ENCODE data around the gene MGAT5B.
"Not testable (repeated sequence)": the region's sequence is repeated elsewhere in the genome, so short reads cannot be mapped to it uniquely, and the experiment has no call there.

MGAT5B gene

DNA sequence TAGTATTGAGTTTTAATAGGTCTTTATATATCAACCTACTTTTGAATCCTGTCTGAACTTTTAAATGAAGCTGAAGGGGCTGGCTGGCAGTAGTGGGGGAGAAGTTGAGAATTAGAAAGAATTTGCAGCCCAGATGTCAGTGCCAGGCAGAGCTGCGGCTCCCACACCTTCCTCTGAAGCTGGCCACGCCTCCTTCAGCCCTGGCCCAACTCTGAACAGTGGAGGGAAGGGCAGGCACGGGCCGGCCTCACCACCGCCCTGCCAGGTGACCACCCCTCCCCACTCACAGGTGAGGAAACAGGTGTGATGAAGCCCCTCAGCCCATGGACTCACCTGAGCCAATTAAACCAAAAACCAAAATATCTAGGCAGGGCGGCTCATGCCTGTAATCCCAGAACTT lies 87.0 kb downstream of the MGAT5B start:
- DNase-seq = no peak

DNA sequence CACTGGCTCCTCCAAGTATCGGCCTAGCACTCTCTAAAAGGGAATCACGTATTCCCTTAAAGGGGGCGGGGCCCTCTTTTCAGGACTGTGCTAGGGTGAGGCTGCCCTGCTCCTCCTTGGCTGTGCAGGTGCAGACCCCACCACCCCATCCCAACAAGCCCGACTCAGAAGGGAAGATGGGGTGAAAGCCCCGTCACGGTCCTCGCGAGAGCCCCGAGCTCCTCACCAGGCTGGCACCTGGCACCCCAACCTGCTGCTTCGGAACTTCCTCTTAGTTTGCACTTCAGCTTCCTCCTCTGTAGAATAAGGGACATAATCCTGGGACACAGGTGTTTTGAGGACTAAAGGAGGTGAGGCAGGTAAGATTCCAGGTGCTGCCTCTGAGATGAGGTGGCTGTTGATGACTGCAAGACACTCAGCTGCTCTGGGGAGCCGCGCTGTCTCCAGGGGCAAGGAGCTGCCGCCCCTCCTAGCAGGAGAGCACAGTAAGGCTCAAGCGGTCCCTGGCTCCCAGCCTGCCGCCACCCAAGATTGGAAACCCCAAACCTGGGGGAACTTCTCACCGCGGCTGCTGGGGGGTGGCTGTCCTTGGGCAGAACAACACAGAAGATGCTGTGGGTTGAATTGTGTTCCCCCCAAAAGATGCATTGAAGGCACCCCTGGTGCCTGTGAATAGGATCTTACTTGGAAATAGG lies 88.8 kb downstream of the MGAT5B start:
- DNase-seq = no peak

- no peak for DNase-seq
These were observed 89.7 kb downstream of the MGAT5B start for GRCh38 chr17:76957678-76958464.

GRCh38 chr17:76958974-76959373 lies 90.8 kb downstream of the MGAT5B start:
- no peak for DNase-seq

GRCh38 chr17:76961869-76962268 lies 93.7 kb downstream of the MGAT5B start:
- no peak for DNase-seq

DNA sequence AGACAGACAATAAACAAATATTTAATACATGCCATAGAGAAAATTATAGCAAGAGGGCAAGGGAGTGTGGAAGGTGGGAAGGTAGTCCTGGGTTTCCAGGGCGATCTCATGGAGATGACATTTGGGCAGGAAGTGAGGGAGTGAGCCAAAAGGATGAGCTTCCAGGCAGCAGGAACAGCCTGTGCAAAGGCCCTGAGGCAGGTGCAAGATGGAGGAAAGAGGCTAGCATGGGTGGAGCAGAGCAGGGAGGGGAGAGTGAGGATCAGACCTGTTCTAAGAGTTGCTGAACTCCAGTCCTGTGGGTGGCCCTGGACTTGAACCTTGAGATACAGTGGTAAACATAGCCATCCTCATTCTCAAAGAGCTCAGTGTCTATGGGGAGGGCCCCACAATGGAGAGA lies 94.7 kb downstream of the MGAT5B start:
- no peak for DNase-seq

- no peak for DNase-seq
These were observed 97.8 kb downstream of the MGAT5B start for GRCh38 chr17:76966016-76966415.

- DNase-seq = no peak
These were observed 98.4 kb downstream of the MGAT5B start for GRCh38 chr17:76966486-76967181.

DNA sequence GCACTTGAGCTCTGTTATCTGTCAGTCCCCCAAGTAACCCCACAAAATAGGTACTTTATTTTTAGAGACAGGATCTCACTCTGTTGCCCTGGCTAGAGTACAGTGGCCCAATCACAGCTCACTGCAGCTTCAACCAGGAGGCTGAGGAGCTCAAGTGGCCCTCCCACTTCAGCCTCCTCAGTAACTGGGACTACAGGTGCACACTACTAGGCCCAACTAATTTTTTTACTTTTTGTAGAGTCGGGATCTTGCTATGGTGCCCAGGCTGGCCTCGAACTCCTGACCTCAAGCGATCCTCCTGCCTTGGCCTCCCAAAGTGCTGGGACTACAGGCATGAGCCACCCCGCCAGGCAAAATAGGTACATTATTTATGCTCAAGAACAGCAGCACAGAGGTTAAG lies 99.6 kb downstream of the MGAT5B start:
- DNase-seq = no peak

- no peak for DNase-seq
These were observed 100.7 kb downstream of the MGAT5B start for GRCh38 chr17:76968707-76969597.

- no peak for DNase-seq
These were observed 101.5 kb downstream of the MGAT5B start for GRCh38 chr17:76969598-76970172.

- not testable (repeated sequence) for DNase-seq
These were observed 102.0 kb downstream of the MGAT5B start for GRCh38 chr17:76970228-76970627.

DNA sequence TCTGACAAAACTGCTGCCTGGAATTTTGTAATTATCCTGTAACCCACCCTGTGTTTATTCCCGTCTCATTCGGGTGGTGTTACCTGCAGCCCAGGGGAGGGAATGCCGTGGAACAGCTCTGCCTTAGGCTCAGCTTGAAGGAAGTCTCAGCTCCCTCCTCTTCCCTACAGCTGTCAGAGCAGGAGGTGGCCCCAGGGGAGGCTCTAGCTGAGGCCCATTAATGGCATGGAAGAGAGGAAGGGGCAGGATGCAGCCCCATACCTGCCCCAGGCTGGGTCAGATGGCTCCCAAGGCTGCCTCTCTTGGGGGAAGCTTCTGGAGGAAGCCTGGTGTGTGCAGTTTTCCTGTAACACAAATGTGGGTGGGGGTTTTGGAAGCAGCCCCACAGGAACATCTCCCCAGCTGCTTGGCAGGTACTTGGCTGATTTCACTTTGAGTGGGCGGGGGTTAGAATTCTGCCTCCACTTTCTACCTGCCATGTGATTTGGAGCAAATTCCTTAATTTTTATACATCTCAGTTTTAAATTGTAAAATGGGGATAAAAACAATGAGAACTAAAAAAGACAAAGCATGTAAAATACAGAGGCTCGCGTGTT lies 103.9 kb downstream of the MGAT5B start:
- DNase-seq = no peak

DNA sequence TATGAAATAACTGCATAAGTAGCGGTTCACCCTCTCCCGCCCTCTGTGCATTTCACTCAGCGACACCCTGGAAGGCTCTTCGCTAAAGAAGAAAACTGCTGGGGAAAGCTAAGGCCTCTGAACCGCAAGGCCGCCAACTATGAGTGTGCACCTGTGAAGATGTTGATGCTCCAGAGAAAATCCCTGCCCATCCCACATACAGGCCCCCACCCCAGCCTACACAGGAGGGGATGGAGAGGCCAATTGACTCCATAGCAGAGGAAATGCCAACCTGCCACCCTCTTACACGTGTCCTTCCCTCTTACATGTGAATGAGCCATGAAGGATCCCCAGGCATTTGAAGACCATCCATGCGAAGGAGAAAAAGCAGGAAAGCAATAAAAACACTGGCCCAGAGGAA lies 104.8 kb downstream of the MGAT5B start:
- DNase-seq = no peak

- DNase-seq = no peak
These were observed 106.5 kb downstream of the MGAT5B start for GRCh38 chr17:76974721-76975120.

- not testable (repeated sequence) for DNase-seq
These were observed 109.8 kb downstream of the MGAT5B start for GRCh38 chr17:76978050-76978449.

- DNase-seq = no peak
These were observed 113.5 kb downstream of the MGAT5B start for GRCh38 chr17:76981545-76982295.

GRCh38 chr17:76982408-76983074 lies 114.3 kb downstream of the MGAT5B start:
- DNase-seq = no peak

- DNase-seq = no peak
These were observed 115.0 kb downstream of the MGAT5B start for GRCh38 chr17:76983075-76983775.

DNA sequence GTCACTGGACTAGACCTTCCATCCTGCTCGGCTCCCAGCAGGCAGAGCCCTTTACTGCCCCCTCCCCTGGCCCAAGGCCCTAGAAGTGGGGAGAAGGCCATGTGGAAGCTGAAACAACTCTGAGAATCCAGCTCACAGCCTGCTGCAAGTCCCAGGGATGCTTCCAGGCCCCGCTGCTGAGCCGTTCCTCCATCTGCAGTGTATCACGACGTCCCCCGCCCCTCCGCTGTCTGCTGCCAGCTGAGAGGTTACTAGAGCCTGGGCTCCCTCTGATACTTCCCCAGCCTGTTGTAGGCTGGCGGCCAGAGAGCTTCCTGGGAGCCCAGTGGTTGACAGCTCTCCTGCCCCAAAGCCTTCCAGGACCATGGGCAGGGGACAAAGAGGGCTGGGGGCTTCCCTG lies 118.2 kb downstream of the MGAT5B start:
- no peak for DNase-seq
